ENCODE measurements around the gene BCAR1.

BCAR1 gene

GRCh38 chr16:75236232-75236631 lies 15.2 kb downstream of the BCAR1 start:
- Histone ChIP-seq H3K36me3 (replicated peaks) (peaks cover 33% of the 10 kb centered on the region), H3K9me3 (no peaks in the 10 kb centered on the region), H3K27me3 (ENCODE audit: low read depth) (no peaks in the 10 kb centered on the region), H3K4me1 (no peaks in the 10 kb centered on the region), H3K4me3 (no peak overlapping the region)
- in situ Hi-C loops (cut with MboI; ENCODE audit: low sequenced_read_pairs) = no loop called here
- DNase-seq (ENCODE audit: low spot score in 2 of 2) = no peak

- Histone ChIP-seq H3K4me3 (no peak overlapping the region), H3K4me1 (no peaks in the 10 kb centered on the region), H3K36me3 (replicated peaks) (peaks cover 28% of the 10 kb centered on the region), H3K9me3 (no peaks in the 10 kb centered on the region), H3K27me3 (ENCODE audit: low read depth) (no peaks in the 10 kb centered on the region)
- in situ Hi-C loops (cut with MboI; ENCODE audit: low sequenced_read_pairs) = no loop called here
- no peak for DNase-seq (ENCODE audit: low spot score in 2 of 2)
Observed at GRCh38 chr16:75235721-75236193, 15.7 kb downstream of the BCAR1 start.

GRCh38 chr16:75234856-75235696 lies 16.3 kb downstream of the BCAR1 start:
- in situ Hi-C loops (cut with MboI; ENCODE audit: low sequenced_read_pairs) = no loop called here
- Histone ChIP-seq H3K4me1 (no peaks in the 10 kb centered on the region), H3K36me3 (replicated peaks) (peaks cover 27% of the 10 kb centered on the region), H3K27me3 (ENCODE audit: low read depth) (no peaks in the 10 kb centered on the region), H3K9me3 (no peaks in the 10 kb centered on the region), H3K4me3 (no peak overlapping the region)
- no peak for DNase-seq (ENCODE audit: low spot score in 2 of 2)

- no peaks in the 10 kb centered on the region for H3K4me1 ChIP-seq
- no peak for DNase-seq (ENCODE audit: low spot score in 2 of 2)
- H3K9me3 ChIP-seq = no peaks in the 10 kb centered on the region
- H3K27me3 ChIP-seq (ENCODE audit: low read depth) = no peaks in the 10 kb centered on the region
- H3K36me3 ChIP-seq (replicated peaks) = peaks cover 27% of the 10 kb centered on the region
- H3K4me3 ChIP-seq = no peak overlapping the region
- in situ Hi-C loops (cut with MboI; ENCODE audit: low sequenced_read_pairs) = no loop called here
Observed at GRCh38 chr16:75233611-75233938, 17.8 kb downstream of the BCAR1 start.

- no peak overlapping the region for H3K4me3 ChIP-seq
- no peak for DNase-seq (ENCODE audit: low spot score in 2 of 2)
- H3K9me3 ChIP-seq = no peaks in the 10 kb centered on the region
- H3K4me1 ChIP-seq = no peaks in the 10 kb centered on the region
- peaks cover 27% of the 10 kb centered on the region for H3K36me3 ChIP-seq (replicated peaks)
- no peaks in the 10 kb centered on the region for H3K27me3 ChIP-seq (ENCODE audit: low read depth)
- in situ Hi-C loops (cut with MboI; ENCODE audit: low sequenced_read_pairs) = no loop called here
Observed at GRCh38 chr16:75231570-75231969, 19.9 kb downstream of the BCAR1 start.

GRCh38 chr16:75230471-75231110 lies 20.8 kb downstream of the BCAR1 start:
- Histone ChIP-seq H3K36me3 (replicated peaks) (peaks cover 27% of the 10 kb centered on the region), H3K27me3 (ENCODE audit: low read depth) (no peaks in the 10 kb centered on the region), H3K9me3 (no peaks in the 10 kb centered on the region), H3K4me1 (no peaks in the 10 kb centered on the region), H3K4me3 (no peak overlapping the region)
- DNase-seq (ENCODE audit: low spot score in 2 of 2) = no peak
- in situ Hi-C loops (cut with MboI; ENCODE audit: low sequenced_read_pairs) = no loop called here

DNA sequence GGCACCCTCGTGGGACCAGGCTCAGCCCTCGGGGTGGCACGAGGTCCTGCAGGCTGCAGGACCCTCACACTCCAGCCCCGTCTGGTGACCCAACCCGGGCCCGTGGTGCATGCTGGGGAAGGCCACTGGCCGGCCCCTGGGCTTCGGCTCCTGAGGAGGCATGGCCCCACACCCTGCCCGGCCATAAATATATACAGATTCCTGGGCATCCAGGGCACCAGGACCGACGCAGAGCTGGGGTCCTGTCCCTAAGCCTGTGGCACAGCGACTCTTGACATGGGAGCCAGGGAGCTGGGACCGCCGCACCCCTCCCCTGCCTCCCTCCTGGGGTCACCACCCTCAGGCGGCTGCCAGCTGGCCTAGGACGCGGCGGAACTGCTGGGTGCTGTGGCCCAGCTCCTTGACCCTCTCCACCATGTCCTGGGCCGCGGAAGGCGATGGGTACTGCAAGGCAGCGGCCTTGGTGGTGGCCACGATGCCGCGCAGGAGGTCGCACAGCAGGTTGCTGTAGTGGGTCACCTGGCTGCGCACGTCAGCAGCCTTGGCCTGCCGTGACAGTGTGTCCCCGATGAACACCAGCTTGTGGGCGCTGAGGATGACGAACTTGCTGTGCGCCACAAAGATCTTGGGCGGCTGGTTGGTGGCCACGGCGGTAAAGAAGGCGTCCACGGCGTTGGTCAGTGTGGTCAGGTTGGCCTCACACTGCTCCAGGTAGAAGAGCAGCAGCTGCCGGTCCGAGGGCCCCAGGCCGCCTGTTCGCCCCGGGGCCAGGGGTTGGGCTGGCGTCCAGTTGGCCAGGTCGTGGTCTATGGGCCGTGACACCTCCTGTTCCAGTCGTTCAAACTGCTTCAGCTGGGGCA lies 22.0 kb downstream of the BCAR1 start:
- no peak for DNase-seq (ENCODE audit: low spot score in 2 of 2)
- Histone ChIP-seq H3K36me3 (replicated peaks) (peaks cover 21% of the 10 kb centered on the region), H3K4me1 (no peaks in the 10 kb centered on the region), H3K4me3 (no peak overlapping the region), H3K9me3 (no peaks in the 10 kb centered on the region), H3K27me3 (ENCODE audit: low read depth) (no peaks in the 10 kb centered on the region)
- in situ Hi-C loops (cut with MboI; ENCODE audit: low sequenced_read_pairs) = no loop called here

- H3K4me1 ChIP-seq = no peaks in the 10 kb centered on the region
- H3K4me3 ChIP-seq = no peak overlapping the region
- no peaks in the 10 kb centered on the region for H3K27me3 ChIP-seq (ENCODE audit: low read depth)
- no peaks in the 10 kb centered on the region for H3K9me3 ChIP-seq
- DNase-seq (ENCODE audit: low spot score in 2 of 2) = no peak
- in situ Hi-C loops (cut with MboI; ENCODE audit: low sequenced_read_pairs) = no loop called here
- H3K36me3 ChIP-seq (replicated peaks) = peaks cover 13% of the 10 kb centered on the region
Observed at GRCh38 chr16:75228143-75228976, 23.1 kb downstream of the BCAR1 start.

DNA sequence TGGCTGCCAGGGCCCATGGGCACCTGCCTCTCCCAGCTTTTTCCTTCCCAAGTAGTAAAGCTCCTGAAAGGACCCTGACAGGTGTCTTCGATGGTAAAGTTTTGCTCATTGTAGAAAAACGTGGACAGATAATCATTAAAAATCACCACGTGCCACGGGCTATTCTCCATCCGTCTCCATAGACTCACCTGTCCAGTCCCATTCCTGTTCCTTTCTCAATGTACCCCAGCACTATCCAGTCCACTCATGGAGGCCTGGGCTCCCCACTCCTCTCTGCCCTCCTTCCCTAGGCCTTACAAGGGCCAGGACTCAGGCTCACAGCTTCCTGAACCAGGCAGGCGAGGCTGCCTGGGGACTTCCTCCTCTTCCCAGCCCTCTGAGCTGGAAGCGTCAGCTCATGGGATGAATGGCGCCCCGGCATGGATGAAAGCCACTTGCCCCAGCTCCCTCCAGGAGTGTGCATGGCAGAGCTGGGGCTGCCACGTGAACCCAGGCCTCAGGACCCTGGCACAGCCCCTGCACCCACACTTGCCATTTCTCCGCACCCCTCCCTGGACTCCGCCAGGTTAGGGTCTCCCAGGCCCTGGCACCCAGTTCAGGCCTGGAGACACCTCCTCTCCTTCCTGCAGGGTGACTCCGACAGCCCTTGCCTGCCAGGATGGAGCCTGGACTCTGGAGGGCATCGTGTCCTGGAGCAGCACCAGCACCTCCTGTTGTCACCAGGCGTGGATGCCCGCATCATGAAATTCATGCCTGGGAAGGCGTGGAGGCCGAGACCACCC lies 23.9 kb downstream of the BCAR1 start:
- H3K4me3 ChIP-seq = no peak overlapping the region
- in situ Hi-C loops (cut with MboI; ENCODE audit: low sequenced_read_pairs) = no loop called here
- H3K9me3 ChIP-seq = no peaks in the 10 kb centered on the region
- no peaks in the 10 kb centered on the region for H3K27me3 ChIP-seq (ENCODE audit: low read depth)
- no peaks in the 10 kb centered on the region for H3K4me1 ChIP-seq
- DNase-seq (ENCODE audit: low spot score in 2 of 2) = no peak
- H3K36me3 ChIP-seq (replicated peaks) = peaks cover 5% of the 10 kb centered on the region

DNA sequence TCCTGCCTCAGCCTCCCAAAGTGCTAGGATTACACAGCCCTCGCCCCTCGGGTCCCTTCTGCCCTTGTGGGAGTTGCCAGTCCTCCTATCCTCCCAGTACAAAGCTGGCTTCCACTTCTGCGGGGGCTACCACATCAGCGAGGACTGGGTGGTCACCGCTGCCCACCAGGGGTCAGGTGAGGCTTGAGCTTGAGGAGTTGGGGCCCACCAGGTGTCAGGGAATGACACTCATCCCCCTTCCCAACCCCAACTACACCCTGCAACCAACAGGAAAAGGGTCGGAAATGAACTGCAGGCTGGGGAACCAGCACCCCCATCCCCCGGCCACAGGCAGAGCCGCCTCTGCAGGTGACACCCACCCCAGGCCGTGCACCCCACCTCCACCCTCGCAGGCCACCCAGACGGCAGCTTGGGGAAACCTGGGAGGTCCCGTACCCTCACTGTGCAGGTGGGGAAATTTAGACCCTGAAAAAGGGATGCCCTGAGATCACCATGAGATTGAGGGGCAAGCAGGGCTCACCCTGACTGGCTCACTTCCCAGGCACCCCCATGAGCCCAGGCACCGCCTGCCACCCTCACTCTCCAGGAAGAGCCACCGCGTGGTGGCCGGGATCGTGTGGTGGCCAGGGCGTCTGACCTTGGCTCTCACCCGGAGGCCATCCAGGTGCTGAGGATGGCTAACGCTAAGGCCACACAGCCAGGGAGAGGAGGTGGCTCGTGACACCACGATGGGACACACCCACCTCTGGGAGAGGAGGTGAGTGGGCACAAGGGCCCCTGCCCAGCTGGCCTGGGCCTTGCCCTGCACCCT lies 24.7 kb downstream of the BCAR1 start:
- Histone ChIP-seq H3K4me1 (no peaks in the 10 kb centered on the region), H3K27me3 (ENCODE audit: low read depth) (no peaks in the 10 kb centered on the region), H3K4me3 (no peak overlapping the region), H3K9me3 (no peaks in the 10 kb centered on the region), H3K36me3 (replicated peaks) (no peaks in the 10 kb centered on the region; the same call in none of the 2 replicates)
- no peak for DNase-seq (ENCODE audit: low spot score in 2 of 2)
- in situ Hi-C loops (cut with MboI; ENCODE audit: low sequenced_read_pairs) = no loop called here

- Histone ChIP-seq H3K9me3 (no peaks in the 10 kb centered on the region), H3K4me3 (no peak overlapping the region), H3K27me3 (ENCODE audit: low read depth) (no peaks in the 10 kb centered on the region), H3K36me3 (replicated peaks) (no peaks in the 10 kb centered on the region; the same call in 1 of the 2 replicates), H3K4me1 (no peaks in the 10 kb centered on the region)
- no peak for DNase-seq (ENCODE audit: low spot score in 2 of 2)
- in situ Hi-C loops (cut with MboI; ENCODE audit: low sequenced_read_pairs) = no loop called here
Observed at GRCh38 chr16:75225678-75226515, 25.5 kb downstream of the BCAR1 start.
